HepG2 (cell line): Measurements from ENCODE around the gene CSH1.
A peak's percentile ranks its signal among the peaks of the same experiment; 100 is the strongest.

ENCODE experiments used
- ARHGAP35 ChIP-seq: sonication (generic); formaldehyde crosslinking; IDR thresholded peaks from 2 replicates; pipeline ENCODE4 v1.9.0; 2022; ENCODE audit warnings: mild to moderate bottlenecking, inconsistent platforms, moderate library complexity, missing genetic modification reagents, borderline replicate concordance
- BORCS8-MEF2B ChIP-seq: sonication (generic); formaldehyde crosslinking; IDR thresholded peaks from 2 replicates; pipeline ENCODE4 v1.8.0; 2022; ENCODE audit warnings: mild to moderate bottlenecking, missing genetic modification reagents
- CCAR2 ChIP-seq: fragments of 200-400 bp; formaldehyde crosslinking; optimal IDR thresholded peaks from 2 replicates; pipeline ENCODE3; 2018; ENCODE audit warnings: low read depth, mild to moderate bottlenecking, low read length, moderate library complexity
- EZH2 ChIP-seq: conservative IDR thresholded peaks from 2 replicates; pipeline ENCODE4 v1.6.1; 2012; ENCODE audit warnings: mild to moderate bottlenecking, low read depth, low read length, moderate library complexity
- TBL1XR1 ChIP-seq: fragments of 150-350 bp; IDR thresholded peaks from 2 replicates; pipeline ENCODE4 v1.6.1; 2014; ENCODE audit warnings: borderline replicate concordance, low read length; ENCODE audit not compliant: partially characterized antibody
- ZNF138 ChIP-seq: sonication (generic); formaldehyde crosslinking; IDR thresholded peaks from 2 replicates; pipeline ENCODE4 v1.5.0; 2020; ENCODE audit warnings: mild to moderate bottlenecking, low read depth, missing genetic modification reagents
- ZNF773 ChIP-seq: sonication (generic); formaldehyde crosslinking; IDR thresholded peaks from 2 replicates; pipeline ENCODE4 v1.4.0; 2020; ENCODE audit warnings: missing genetic modification reagents, borderline replicate concordance
- TF ChIP-seq, protein P1 (sequence below): sonication (generic); formaldehyde crosslinking; IDR thresholded peaks from 2 replicates; pipeline ENCODE4 v1.5.0; 2020; ENCODE audit warnings: mild to moderate bottlenecking, missing genetic modification reagents, moderate library complexity
- TF ChIP-seq, protein P2 (sequence below): IDR thresholded peaks from 2 replicates; pipeline ENCODE4 v1.6.1; 2016; ENCODE audit warnings: missing compliant biosample characterization, missing genetic modification reagents, borderline replicate concordance

- no peak for TF ChIP-seq TBL1XR1
- TF ChIP-seq ARHGAP35 (CRISPR knock-in tag): no peak
- TF ChIP-seq, protein P1, sequence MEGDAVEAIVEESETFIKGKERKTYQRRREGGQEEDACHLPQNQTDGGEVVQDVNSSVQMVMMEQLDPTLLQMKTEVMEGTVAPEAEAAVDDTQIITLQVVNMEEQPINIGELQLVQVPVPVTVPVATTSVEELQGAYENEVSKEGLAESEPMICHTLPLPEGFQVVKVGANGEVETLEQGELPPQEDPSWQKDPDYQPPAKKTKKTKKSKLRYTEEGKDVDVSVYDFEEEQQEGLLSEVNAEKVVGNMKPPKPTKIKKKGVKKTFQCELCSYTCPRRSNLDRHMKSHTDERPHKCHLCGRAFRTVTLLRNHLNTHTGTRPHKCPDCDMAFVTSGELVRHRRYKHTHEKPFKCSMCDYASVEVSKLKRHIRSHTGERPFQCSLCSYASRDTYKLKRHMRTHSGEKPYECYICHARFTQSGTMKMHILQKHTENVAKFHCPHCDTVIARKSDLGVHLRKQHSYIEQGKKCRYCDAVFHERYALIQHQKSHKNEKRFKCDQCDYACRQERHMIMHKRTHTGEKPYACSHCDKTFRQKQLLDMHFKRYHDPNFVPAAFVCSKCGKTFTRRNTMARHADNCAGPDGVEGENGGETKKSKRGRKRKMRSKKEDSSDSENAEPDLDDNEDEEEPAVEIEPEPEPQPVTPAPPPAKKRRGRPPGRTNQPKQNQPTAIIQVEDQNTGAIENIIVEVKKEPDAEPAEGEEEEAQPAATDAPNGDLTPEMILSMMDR (CRISPR knock-in tag): peak; percentile 49
- no peak for TF ChIP-seq BORCS8-MEF2B (CRISPR knock-in tag)
- TF ChIP-seq CCAR2: no peak
- TF ChIP-seq, protein P2, sequence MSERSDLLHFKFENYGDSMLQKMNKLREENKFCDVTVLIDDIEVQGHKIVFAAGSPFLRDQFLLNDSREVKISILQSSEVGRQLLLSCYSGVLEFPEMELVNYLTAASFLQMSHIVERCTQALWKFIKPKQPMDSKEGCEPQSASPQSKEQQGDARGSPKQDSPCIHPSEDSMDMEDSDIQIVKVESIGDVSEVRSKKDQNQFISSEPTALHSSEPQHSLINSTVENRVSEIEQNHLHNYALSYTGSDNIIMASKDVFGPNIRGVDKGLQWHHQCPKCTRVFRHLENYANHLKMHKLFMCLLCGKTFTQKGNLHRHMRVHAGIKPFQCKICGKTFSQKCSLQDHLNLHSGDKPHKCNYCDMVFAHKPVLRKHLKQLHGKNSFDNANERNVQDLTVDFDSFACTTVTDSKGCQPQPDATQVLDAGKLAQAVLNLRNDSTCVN: no peak
- no peak for TF ChIP-seq ZNF773
- no peak for TF ChIP-seq ZNF138
- no peak for TF ChIP-seq EZH2
Measured at GRCh38 chr17:63918305-63918704, 21.9 kb upstream of the CSH1 start.
